NCI-H2171 treated with DMSO at 0.1 percent for 48 hours (cell line): ENCODE results near the gene PACSIN2.
A peak's percentile ranks its signal among the peaks of the same experiment; 100 is the strongest.

Source experiments
- DNase-seq: peaks from one replicate; lab custom pipeline; 2025; lab: John Stamatoyannopoulos, UW

Gene PACSIN2

DNA sequence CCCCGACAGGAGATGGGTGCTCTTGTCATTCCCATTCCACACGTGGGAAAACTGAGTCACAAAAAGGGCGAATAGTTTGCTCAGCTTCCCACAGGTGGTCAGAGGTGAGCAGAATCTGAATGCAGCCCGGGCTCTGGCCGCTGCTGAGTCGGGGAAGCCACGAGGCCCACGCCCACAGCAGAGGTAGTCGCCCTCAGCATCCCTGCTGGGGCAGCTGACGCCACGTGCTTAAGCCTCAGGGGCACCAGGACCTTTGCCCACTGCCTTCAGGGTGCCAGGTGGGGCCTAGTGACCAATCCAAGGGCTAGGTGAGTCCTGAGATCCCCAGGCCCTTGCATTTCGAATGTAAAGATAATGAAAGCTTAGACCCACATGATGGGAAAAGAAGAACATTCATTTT lies 133.7 kb downstream of the PACSIN2 start:
- DNase-seq: no peak

DNA sequence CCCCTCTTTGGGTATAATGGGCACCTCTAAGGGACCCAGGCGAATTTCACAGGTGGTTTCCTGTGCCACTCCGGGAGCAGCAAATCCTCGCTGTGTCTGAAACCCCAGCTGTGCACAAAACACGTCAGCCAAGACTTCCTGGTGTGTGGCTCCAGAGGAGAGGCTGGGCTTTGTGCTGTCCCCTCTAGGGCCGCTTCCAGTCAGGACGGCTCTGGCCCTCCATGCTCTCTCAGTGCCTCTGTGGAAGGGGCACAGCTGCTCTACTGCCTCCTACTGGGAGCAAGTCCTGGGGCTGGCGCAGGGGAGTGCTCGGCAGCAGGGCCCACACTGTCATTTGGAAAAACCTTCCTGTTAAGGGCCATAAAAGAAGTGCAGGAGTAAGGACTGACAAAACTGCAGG lies 134.1 kb downstream of the PACSIN2 start:
- no peak for DNase-seq

DNA sequence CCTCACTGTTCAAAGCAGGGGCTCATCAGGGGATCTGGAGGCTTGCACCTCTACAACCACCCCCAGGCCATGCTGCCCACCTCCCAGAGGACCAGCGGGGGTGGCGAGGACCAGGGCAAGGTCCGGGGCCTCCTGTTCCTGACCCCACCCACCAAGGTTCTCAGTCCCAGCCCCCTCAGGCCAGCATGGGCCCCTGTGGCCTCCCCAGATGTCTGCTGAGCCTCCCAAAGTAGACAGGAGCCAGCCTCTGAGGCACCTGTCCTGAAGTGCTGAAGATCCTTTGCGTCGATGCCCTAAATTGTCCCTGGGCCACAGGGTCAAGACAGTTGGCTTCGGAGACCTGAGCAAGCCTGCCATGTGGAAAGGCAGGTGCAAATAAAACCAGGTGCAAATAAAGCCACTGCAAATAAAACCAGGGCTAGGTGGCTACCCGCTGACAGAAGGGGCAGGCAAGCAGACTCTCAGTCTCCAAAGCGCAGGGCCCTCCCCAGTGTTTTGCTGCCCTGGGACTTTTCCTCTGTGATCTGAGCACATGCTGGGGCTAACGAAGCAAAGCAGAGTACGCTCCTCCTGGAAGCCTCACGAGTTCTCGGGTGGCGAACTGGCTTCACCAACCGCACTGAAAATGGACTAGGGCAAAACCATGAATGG lies 135.5 kb downstream of the PACSIN2 start:
- no peak for DNase-seq

DNA sequence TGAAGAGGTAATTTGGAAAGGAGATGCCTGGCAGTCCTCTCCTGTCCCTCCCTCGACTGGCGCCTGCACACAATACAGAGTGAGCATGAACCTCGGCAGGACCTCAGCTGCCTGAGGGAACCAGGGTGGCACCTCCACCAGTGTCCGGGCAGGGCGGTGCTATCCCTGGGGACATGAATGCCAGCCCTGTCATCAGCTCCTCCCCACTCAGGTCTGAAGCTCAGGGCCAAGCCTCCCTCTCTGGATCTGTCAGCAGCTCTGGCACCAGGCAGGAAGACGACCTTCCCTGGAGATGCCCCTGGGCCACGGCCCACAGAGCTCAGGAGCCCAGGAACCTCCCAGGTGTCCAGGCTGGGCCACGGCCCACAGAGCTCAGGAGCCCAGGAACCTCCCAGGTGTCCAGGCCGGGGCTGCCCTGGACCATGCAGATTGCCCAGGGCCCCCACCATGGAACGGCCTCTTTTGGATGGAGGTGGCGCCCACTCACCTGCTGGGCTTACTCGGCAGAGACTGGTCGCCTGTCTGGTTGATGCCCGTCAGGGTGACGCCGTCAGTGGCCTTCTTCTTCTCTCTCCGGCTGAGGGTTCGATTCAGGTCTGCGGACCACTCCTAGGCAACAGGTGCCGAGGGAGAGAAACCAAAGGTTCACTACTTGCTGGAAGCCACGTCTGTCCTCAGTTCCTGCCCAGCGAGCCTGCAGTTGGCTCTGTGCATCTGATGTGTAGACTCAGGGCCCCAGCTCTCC lies 136.2 kb downstream of the PACSIN2 start:
- no peak for DNase-seq

DNA sequence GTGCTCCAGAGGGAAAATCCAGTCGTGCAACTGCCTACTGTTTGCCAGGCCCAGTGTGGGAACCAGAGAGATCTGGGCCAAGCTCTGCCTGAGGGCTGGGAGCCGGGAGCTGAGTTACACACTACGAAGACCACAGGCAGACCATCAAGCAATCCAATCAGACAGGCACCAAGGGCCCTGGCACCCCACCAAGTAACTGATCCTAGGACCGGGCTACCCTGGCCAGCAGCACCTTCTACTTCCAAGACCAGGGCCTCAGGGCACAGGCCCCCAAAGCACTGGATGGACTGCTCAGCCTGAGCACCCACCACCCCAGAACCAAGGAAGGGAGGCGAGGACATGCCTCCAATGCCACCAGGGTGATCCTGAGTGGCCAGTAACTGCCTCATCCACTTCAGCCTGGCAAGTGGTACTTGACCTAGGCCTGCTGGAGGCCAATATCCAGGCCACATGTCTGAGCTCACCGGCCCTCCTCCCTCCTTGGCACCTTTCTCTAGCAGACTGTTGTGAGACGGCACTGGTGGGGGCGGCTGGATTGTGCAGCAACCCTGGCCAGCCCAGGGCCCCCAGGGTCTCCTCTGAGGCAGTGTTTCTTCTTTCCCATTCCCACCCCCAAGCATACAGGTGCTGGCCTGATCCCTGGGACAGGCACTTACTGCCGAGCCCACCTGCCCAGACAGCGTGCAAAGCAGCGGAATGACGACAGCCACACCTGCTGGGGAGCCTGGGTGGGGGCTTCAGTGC lies 137.2 kb downstream of the PACSIN2 start:
- no peak for DNase-seq

DNA sequence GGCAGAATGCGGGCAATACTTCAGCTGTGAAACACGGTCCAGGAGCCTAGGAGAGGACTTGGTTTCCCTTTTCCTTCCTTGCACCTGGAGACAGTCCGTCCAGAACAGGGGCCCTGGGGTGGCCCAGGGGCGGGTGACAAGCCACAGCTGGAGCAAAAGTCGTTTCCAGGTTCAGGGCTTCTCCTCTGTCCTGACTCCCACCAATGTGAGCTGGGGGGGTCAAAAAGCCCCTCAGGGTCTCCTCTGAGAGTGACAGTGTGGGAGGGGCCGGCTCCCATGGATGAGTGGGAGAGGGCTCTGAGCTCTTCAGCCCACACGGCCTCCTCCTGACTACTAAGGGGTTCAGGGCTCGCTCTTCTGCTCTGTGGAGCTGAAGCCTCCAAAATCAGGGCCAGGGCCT lies 137.8 kb downstream of the PACSIN2 start:
- DNase-seq: no peak

DNA sequence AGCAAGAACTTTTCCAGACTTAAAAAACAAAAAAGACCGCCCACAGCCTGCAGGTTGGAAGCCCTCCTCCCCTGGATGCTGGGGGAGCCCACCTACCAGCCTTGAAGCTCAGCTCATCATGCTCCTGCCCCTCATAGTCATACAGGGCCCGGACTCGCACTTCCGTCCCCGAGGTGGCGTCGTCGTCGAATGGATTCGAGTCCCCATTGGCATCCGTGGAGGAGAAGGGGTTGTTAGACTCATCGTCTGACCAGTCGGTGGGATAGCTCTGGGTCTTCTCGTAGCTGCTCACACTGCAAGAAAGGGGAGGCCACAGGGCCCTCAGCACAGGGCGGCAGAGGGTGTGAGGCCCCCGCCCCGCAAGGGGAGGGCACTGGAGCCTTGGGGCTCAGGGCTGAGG lies 138.9 kb downstream of the PACSIN2 start:
- DNase-seq: no peak

DNA sequence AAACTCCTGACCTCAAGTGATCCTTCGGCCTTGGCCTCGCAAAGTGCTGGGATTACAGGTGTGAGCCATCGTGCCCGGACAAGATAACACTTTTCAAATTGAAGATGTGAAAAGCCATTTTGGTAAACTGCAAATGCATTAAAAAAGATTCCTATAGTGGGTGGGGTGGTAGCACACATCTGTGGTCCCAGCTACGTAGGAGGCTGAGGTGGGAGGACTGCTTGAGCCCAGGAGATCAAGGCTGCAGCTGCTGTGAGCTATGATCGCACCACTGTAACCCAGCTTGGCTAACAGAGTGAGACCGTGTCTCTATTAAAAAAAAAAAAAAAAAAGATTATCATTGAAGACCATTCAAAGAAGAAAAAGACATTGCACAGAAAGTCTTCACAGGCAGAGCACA lies 140.9 kb downstream of the PACSIN2 start:
- no peak for DNase-seq

DNA sequence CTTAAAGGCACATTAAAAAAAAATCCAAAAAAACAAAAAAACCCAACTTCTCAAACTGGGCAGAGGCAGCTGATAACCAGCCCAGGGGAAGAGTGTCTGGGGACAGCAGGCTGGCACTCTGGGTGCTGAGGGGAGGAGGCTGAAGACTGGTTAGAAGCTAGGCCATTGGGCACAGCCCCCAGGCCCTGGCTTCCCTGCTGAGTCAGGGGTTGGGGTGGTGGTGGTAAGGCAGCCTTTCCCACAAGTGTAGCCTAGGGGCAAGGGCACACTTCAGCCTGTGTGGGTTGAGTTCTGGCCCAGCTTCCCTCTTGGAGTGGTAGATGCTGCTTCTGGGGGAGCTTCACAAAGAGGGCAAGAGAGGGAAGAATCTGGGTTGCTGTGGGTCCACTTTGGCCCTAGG lies 141.6 kb downstream of the PACSIN2 start:
- no peak for DNase-seq

DNA sequence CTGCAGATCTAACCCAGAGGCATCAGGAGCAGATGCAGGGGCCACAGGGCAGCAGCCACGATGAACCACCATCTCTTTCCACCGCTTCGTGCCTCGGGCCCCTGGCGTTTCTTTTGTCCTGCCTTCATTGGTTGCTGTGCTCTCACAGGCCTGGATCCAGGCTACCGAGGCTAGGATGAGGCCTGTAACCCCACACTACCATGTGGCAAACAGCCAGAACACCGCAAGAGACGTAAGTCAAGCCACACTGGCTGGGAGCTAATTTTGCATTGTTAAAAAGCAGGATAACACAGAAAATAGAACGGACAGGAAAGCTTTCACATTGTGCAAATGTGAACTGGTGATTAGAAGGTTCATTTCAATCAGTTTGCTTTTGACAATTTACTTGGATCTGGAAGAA lies 142.1 kb downstream of the PACSIN2 start:
- DNase-seq: peak; percentile 54

DNA sequence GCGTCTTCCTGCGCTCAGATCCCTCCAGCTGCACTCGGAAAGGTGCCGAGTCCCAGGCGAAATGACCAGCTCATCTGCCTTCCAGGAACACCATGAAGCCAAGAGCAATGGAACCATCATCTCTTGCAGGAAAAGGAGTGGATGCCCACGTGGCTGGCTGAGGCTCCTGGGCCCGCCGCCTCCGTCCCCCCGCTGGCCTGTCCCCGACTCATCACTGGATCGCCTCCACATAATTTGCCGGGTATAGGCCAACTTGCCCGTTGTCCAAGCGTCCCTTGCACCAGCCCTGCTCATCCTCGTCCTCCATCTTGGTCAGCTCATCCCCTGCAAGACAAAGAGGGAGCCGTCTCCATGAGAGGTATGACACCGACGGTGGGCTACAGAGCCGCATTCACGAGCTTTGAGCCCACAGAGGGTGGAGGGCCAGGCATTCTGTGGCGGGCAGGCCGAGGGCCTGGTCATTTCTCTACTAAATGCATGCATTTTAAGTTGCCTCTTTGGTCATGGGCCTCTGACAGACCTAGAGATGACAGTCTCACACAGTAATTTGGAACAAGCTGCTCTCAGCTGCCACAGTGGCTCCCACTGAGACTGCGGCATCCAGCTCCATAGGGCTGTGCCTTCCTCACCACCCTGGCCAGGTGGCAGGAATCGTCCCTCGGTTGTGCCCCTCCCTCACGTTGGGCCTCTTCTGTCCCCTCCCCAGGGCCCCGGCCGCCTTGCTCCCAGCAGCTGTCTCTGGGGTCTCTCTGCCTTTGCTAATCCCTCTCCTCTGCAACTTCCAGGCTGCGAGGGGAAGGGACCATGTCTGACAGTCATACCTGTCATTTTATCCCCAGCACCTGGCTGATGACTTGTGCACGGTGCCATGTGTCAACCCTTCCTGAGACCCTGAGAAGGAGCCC lies 143.6 kb downstream of the PACSIN2 start:
- DNase-seq: no peak

DNA sequence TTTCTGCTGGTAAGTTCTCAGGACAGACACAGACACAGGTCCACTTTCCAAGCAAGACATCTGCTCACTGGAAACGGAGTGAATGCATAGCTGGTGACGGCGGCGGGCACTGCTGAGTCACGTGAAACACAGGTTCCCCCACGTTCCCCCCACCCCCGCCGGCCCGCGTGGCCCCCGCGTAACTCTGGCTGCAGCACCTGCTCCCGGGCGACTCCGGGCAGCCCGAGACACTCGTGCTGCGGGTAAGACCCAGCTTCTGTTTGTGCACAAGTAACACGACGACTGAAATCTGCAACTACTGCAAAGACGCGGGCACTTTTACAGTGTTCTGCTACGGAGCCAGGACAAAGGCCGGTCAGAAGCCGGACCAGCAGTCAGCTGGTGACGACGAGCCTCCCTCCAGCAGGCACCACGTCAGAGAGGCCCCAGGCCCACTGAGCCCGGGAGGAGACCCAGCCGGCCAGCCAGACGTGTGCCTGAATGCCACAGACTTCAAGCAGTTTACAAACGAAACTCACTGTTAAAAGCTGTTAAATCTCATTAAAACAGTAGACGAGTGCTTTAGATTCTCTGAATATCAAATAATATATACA lies 145.0 kb downstream of the PACSIN2 start:
- no peak for DNase-seq

DNA sequence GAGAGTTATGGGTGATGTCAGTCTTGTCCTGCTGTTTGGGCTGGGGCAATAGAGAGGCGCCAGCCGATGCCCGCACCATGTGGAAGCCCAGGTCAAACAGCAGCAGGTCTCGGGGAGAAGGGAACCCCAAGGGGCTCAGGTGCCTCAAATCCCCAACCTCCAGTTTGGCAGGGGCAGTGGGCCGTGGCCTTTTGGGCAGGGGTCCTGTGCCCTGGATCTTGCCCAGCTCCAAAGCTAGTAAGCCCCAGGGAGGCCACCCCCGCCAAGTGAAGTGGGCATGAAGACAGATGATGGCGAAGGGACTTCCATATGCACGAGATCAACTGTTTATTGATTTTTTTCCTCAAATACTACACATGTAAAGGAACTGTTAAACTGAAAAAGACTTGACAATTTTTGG lies 145.5 kb downstream of the PACSIN2 start:
- no peak for DNase-seq

DNA sequence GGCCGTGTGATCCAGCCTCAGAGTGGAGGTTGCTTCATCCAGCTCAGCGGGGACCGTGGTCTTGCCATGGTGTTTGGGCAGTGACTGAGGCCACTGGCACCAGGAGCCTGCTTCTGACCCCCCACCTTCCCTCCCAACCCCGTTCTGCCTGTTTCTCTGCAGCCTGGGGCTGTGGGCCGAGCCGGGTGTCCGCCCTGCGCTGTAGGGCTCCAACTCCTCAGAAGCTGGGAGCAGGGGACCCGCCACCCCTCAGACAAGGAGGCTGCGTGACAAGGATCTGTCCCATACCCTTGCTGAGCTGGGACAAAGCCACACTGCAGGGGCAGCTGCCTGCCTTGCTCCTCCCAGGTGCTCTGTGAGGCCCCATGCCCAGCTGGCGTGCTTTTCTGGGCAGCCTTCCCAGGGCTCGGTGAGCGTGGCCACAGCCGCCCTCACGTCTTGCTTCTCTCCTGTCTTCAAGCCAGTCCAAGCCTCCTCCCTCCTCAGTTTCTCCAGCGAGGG lies 146.1 kb downstream of the PACSIN2 start:
- peak; percentile 78 for DNase-seq

DNA sequence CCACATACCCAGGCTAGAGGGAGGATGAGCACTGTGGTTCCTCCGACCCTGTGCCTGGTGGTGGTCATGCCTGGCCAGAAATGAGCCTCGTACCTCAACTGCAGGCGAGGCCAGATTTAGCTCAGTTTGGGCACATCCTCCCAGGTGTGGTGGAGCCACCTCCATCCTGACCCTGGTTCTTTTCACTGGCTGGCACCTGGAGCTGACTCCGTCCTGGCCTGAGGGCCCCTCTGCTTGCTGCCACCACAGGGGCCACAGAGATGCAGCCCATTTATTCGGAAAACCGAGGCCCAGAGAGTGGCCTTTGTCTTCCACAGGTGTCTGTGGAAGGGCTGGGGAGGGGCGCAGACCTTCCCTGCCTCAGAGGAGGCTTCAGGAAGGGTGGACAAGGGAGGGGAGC lies 148.8 kb downstream of the PACSIN2 start:
- DNase-seq: no peak

DNA sequence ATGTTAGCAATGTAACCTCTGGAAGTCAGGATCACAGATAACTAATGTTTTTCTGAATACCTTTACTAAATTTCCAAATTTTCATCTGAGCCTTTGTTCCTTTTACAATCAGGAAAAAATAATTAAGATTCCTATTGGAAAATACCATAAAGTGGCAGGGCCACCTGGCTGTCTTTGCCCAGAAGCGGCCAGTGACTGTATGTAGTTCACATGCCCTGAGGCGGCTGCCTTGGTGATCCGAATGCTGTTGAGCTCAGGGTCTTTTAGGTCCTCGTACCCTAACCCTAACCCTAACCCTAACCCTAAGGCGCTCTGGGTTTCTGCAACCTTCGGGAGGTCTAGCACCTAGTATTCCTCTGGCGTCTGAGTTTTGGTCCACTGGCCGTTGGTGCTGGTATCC lies 149.4 kb downstream of the PACSIN2 start:
- no peak for DNase-seq

DNA sequence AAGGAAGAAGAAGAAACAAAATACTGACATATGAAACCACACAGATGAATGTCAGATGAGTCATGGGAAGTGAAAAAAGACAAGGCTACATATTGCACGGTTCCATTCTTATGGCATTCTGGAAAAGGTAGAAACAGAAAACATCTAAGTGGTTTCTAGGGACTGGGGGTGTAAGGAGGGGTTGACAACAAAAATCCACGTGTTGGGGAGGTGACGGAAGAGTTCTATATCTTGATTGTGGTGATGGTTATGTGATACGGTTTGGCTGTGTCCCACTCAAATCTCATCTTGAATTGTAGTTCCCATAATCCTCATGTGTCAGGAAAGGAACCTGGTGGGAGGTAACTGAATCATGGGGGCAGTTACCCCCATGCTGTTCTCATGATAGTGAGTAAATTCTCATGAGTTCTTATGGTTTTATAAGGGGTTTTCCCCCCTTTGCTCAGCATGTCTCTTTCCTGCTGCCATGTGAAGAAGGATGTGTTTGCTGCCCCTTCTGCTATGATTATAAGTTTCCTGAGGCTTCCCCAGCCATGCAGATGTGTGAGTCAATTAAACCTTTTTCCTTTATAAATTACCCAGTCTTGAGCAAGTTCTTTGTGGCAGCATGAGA lies 151.5 kb downstream of the PACSIN2 start:
- peak; percentile 44 for DNase-seq

DNA sequence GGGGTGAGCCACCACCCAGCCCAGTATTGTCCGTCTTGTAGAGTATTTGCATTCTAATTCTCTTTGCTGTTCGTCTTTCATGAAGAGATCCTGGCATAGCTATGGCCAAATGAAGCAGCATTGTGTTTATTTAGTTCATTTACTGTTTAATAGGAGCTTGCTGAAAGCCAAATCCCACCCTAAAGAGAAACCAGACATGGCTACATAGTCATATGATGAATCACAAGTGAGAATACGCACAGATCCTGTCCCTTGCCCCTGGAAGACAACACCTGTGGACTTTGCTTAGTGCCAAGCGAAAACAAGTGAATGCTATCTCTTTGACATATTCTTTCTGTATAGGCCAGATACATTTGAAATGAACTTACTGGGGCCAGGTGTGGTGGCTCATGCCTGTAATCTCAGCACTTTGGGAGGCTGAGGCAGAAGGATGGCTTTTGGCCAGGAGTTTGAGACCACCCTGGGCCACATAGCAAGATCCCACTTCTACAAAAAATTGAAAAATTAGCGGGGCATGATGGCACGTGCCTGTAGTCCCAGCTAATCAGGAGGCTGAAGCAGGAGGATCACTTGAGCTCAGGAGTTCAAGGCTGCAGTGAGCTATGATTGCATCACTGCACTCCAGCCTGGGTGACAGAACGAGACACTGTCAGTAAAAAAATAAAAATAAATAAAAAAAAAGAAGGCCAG lies 152.8 kb downstream of the PACSIN2 start:
- no peak for DNase-seq

DNA sequence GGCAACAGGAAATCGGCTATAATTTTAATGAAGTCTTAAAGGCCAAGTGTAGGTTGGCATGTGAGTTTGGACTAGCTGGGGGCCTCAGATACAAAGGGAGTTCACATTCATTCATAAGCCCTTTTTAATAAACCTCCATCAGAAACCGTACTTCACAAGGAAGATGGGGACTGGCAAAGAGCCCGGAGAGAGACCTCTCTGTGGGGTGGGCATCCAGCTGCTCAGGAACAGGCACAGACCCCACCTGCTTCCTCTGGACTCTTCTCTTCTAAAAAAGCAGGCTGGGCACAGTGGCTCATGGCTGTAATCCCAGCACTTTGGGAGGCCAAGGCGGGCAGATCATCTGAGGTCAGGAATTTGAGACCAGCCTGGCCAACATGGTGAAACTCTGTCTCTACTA lies 154.0 kb downstream of the PACSIN2 start:
- peak; percentile 38 for DNase-seq

DNA sequence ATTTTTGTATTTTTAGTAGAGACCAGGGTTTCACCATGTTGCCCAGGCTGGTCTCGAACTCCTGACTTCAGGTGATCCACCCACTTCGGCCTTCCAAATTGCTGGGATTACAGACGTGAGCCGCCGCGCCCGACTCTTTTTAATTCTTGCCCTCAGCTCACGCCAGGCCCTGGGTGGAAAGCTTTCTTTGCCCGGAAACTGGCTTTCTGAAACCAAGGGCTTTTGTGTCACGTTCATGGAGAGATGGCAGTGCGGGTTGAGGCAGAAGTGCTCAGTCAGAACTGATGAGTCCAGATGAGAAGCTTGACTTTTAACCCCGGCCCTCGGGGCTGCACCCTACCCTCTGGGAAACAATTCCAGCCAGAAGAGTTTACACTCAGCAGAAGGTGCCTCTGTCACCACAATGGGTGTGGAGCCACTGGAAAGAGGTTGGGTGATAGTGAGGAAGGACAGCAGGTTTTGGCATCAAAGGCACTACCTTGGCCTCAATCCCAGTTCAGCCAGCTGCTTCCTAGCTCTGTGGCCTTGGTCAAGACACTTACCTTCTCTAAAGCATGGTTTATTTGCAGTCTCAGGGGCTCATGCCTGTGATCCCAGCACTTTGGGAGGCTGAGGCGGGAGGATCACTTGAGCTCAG lies 157.0 kb downstream of the PACSIN2 start:
- no peak for DNase-seq
